Measurements from ENCODE around the gene CIDEB. TPM values are rescaled to one million over a fixed set of nuclear protein-coding genes. Genes with fewer than 3 reads are reported as not detected.

CIDEB gene
- polyA plus RNA-seq, 1 experiment, result 0.48 TPM

- Histone ChIP-seq H3K9me3 (ENCODE audit: control insufficient read depth, insufficient read depth, low read length) (no peaks in the 10 kb centered on the region; the same call in 1 of the 2 replicates), H3K4me3 (ENCODE audit: low read depth, low read length) (no peak overlapping the region), H3K27ac (ENCODE audit: low read depth, low read length) (no peak overlapping the region), H3K27me3 (ENCODE audit: control insufficient read depth, insufficient read depth, low read length) (peaks cover 80% of the 10 kb centered on the region)
- DNase-seq (ENCODE audit: low read depth, low spot score), result no peak
- no peak for TF ChIP-seq CTCF (IDR thresholded peaks at IDR 0.05; ENCODE audit: low read depth, low read length)
- ChIA-PET POLR2A (no interaction called here), CTCF (interaction anchor here (1.1 to 21.9 kb wide), 3 partner anchors 27 to 94 kb away, joined by 4 to 712 read pairs (median 12); partner anchors contain the start of genes CBLN3, CIDEB and KHNYN)
Observed at GRCh38 chr14:24338843-24339242, 31.1 kb upstream of the CIDEB start.

GRCh38 chr14:24337824-24338175, 30.0 kb upstream of the CIDEB start:
- ChIA-PET POLR2A (no interaction called here), CTCF (interaction anchor here (0.6 to 21.9 kb wide), 3 partner anchors 10 to 95 kb away, joined by 3 to 712 read pairs (median 3); partner anchors contain the start of genes CBLN3 and KHNYN)
- no peak for TF ChIP-seq CTCF (IDR thresholded peaks at IDR 0.05; ENCODE audit: low read depth, low read length)

DNA sequence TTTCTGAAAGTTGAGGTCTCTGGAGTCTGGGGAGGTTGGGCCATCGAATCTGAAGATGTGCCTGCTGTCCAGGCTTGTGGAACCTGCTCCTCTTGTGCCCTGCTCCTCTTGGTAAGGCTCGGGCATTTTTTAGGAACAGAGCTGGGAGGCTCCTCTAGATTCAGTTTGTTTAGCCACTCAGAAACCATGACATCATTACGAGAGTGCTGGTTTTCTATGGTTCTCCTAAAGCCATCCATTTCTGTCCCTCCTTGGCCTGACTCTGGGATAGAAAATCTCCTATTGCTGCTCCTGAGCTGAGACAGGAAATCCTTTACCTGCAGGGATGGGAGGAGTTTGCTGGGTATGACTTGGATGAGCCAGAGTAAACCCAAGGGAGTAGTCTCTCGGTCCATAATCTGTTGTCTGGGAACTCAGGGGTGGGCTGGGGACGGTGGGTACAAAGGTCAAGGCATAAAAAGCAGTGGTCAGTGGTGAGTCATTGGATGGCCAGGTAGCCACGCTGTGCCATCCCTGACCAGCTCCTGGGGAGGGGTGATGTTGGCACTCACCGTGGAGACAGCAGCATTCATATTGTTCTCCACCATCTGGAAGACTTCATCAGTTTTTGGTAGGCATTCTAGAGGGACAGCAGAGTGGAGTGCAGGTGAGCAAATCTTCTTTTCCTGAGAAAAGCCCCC, 29.5 kb upstream of the CIDEB start:
- DNase-seq (ENCODE audit: low read depth, low spot score), result no peak
- Histone ChIP-seq H3K9me3 (ENCODE audit: control insufficient read depth, insufficient read depth, low read length) (no peaks in the 10 kb centered on the region; the same call in 1 of the 2 replicates), H3K4me3 (ENCODE audit: low read depth, low read length) (no peak overlapping the region), H3K27ac (ENCODE audit: low read depth, low read length) (no peak overlapping the region), H3K27me3 (ENCODE audit: control insufficient read depth, insufficient read depth, low read length) (peaks cover 88% of the 10 kb centered on the region)
- POLR2A ChIA-PET, result interaction anchor here (0.7 kb wide), 1 partner anchor 92 kb away, joined by 3 read pairs; the partner anchor contains the start of genes CBLN3 and KHNYN
- CTCF ChIA-PET, result interaction anchor here (0.6 to 21.9 kb wide), 4 partner anchors 9 to 96 kb away, joined by 3 to 712 read pairs (median 38); partner anchors contain the start of genes CBLN3 and KHNYN
- no peak for TF ChIP-seq CTCF (IDR thresholded peaks at IDR 0.05; ENCODE audit: low read depth, low read length)

More at GRCh38 chr14:24337824-24338175, 30.0 kb upstream of the CIDEB start:
- no peak overlapping the region for H3K4me3 ChIP-seq (ENCODE audit: low read depth, low read length)
- no peaks in the 10 kb centered on the region; the same call in 1 of the 2 replicates for H3K9me3 ChIP-seq (ENCODE audit: control insufficient read depth, insufficient read depth, low read length)
- peaks cover 84% of the 10 kb centered on the region for H3K27me3 ChIP-seq (ENCODE audit: control insufficient read depth, insufficient read depth, low read length)
- DNase-seq (ENCODE audit: low read depth, low spot score), result no peak
- no peak overlapping the region for H3K27ac ChIP-seq (ENCODE audit: low read depth, low read length)

DNA sequence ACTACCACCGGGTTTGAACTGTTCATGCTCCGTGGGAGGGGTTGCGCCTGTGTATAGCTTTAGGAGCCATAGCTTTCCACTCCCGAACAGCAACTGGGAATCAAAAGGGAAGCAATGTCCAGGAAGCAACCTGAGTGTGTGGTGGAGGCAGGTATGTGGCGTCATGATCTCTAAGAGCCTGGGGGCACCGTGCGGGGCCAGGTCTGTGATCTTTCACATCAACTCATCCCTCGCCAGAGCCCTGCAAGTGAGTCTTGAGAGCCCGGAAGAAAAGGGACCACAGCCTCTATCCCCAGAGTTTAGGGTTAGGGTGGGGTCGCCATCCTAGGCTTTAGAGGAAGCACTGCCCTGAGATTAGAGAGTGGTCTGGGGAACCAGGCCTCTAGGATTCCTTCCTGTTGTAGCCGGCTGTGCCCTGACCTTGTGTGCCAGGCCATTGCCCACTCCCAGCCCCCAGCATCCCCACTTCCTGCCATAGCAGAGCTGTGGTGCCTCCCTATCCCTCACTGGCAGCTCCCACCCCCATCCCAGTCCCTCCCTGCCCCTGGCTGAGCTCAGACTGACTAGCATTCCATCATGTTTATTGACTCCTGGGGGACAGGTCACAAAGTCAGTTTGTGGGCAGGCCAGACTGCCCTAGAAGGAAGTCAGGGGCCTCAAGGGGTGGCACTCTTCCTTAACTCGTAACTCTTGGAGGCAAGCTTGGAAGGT, 27.8 kb upstream of the CIDEB start:
- DNase-seq (ENCODE audit: low read depth, low spot score), result no peak
- Histone ChIP-seq H3K27ac (ENCODE audit: low read depth, low read length) (no peak overlapping the region), H3K4me3 (ENCODE audit: low read depth, low read length) (no peak overlapping the region), H3K9me3 (ENCODE audit: control insufficient read depth, insufficient read depth, low read length) (no peaks in the 10 kb centered on the region; the same call in 1 of the 2 replicates), H3K27me3 (ENCODE audit: control insufficient read depth, insufficient read depth, low read length) (peaks cover 80% of the 10 kb centered on the region)
- no peak for TF ChIP-seq CTCF (IDR thresholded peaks at IDR 0.05; ENCODE audit: low read depth, low read length)
- ChIA-PET POLR2A (no interaction called here), CTCF (interaction anchor here (0.6 to 21.9 kb wide), 4 partner anchors 10 to 193 kb away, joined by 3 to 712 read pairs (median 62); partner anchors contain the start of genes CBLN3 and KHNYN)
